HCT116 (cell line): Measurements from ENCODE around the gene ZNF236. TPM values are rescaled to one million over a fixed set of nuclear protein-coding genes. Genes with fewer than 3 reads are reported as not detected.

Experiments used
- ATAC-seq: fragments of 200-7000 bp; cut with Tn5 transposase; 2 replicates; pipeline ENCODE4 v1.9.1; 2020; ENCODE audit warnings: mild to moderate bottlenecking, moderate library complexity
- BruUV-seq: library from RNA; stranded (reverse); fragments of 400-500 nt; replicated peaks from 2 replicates; lab custom pipeline; 2021; lab: Mats Ljungman, UMichigan
- CTCF ChIA-PET: fragments of 300-600 bp; sonication (Branson Sonifier 250); formaldehyde crosslinking; loops from one replicate; lab custom pipeline; 2021; ENCODE audit warnings: antibody characterized with exemption; lab: Charles Lee
- POLR2A ChIA-PET: fragments of 300-600, 350-600 bp; sonication (Branson Sonifier 250); formaldehyde crosslinking; loops from one replicate; lab custom pipeline; 2021; ENCODE audit warnings: antibody characterized with exemption; lab: Charles Lee
- RAD21 ChIA-PET, 2 experiments: fragments of 300-600 bp; sonication (Branson Sonifier 250); formaldehyde crosslinking; loops; one replicate each; lab custom pipeline; 2023; ENCODE audit warnings: low total read pairs in 2 of 2; ENCODE audit not compliant: uncharacterized antibody in 2 of 2, unreplicated experiment in 2 of 2, low non-redundant PET in 1 of 2; lab: Charles Lee
- DNase-seq: peaks from one replicate; pipeline ENCODE4 v3.0.0-alpha.2; 2010; ENCODE audit warnings: low read depth, low spot score
- H2AFZ ChIP-seq: fragments of 200-600 bp; shearing (Covaris generic), sonication (generic); 2 replicates; pipeline ENCODE4 v1.6.1; 2017; ENCODE audit warnings: low read depth, mixed run types, mixed read lengths, antibody characterized with exemption, low read length; ENCODE audit not compliant: poor library complexity, severe bottlenecking
- H3K27ac ChIP-seq: 2 replicates; pipeline ENCODE4 v1.5.1; 2012; ENCODE audit warnings: low read depth, low read length
- H3K27me3 ChIP-seq: fragments of 200-600 bp; sonication (generic); 2 replicates; pipeline ENCODE4 v1.6.1; 2016; ENCODE audit warnings: mixed run types, low read length, mixed read lengths; ENCODE audit not compliant: insufficient read depth
- H3K36me3 ChIP-seq, 2 experiments: fragments of 200-500 bp in 1 of 2; fragments of 200-600 bp in 1 of 2; sonication (Bioruptor generic) in 1 of 2; sonication (generic) in 1 of 2; 2 replicates each; pipeline versions ENCODE4 v1.5.1 to v1.6.1; 2014 to 2016; ENCODE audit warnings: low read length in 2 of 2, inconsistent platforms in 1 of 2, mixed read lengths in 1 of 2, mixed run types in 1 of 2; ENCODE audit not compliant: insufficient read depth in 2 of 2, control insufficient read depth in 1 of 2
- H3K4me1 ChIP-seq, 2 experiments: fragments of 200-600 bp in 1 of 2; sonication (generic) in 1 of 2; 2 replicates each; pipeline versions ENCODE4 v1.5.1 to v1.6.1; 2012 to 2017; ENCODE audit warnings: low read length in 2 of 2, inconsistent platforms in 1 of 2, mild to moderate bottlenecking in 1 of 2, mixed read lengths in 1 of 2, mixed run types in 1 of 2, moderate library complexity in 1 of 2; ENCODE audit not compliant: insufficient read depth in 2 of 2, control insufficient read depth in 1 of 2
- H3K4me2 ChIP-seq: fragments of 200-600 bp; sonication (generic); 2 replicates; pipeline ENCODE4 v1.6.1; 2017; ENCODE audit warnings: mixed run types, low read length, mixed read lengths
- H3K4me3 ChIP-seq, 2 experiments: fragments of 200-600 bp in 1 of 2; sonication (generic) in 1 of 2; replicated peaks in 1 of 2; 2 replicates each; pipeline ENCODE4 v1.5.1; 2011 to 2016; ENCODE audit warnings: low read length in 2 of 2, control low read depth in 1 of 2, low read depth in 1 of 2, mild to moderate bottlenecking in 1 of 2, mixed read lengths in 1 of 2, mixed run types in 1 of 2
- H3K79me2 ChIP-seq: fragments of 200-600 bp; sonication (generic); 2 replicates; pipeline ENCODE4 v1.6.1; 2017; ENCODE audit warnings: mild to moderate bottlenecking, mixed run types, low read length, moderate library complexity, mixed read lengths; ENCODE audit not compliant: insufficient read depth
- H3K9ac ChIP-seq: fragments of 200-600 bp; sonication (generic); 2 replicates; pipeline ENCODE4 v1.6.1; 2016; ENCODE audit warnings: low read length, mixed read lengths
- H3K9me2 ChIP-seq: fragments of 200-600 bp; sonication (generic), shearing (Covaris generic); 2 replicates; pipeline ENCODE4 v1.6.1; 2017; ENCODE audit warnings: mixed run types, mild to moderate bottlenecking, moderate library complexity; ENCODE audit not compliant: insufficient read depth
- H3K9me3 ChIP-seq, 2 experiments: fragments of 200-500 bp in 1 of 2; fragments of 200-600 bp in 1 of 2; sonication (Bioruptor generic) in 1 of 2; sonication (generic) in 1 of 2; 2 replicates each; pipeline ENCODE4 v1.6.1; 2014 to 2017; ENCODE audit warnings: low read length in 2 of 2, mixed read lengths in 2 of 2, inconsistent platforms in 1 of 2, low read depth in 1 of 2, mild to moderate bottlenecking in 1 of 2, mixed run types in 1 of 2, moderate library complexity in 1 of 2; ENCODE audit not compliant: control insufficient read depth in 1 of 2, insufficient read depth in 1 of 2
- H4K20me1 ChIP-seq: fragments of 200-600 bp; sonication (generic), shearing (Covaris generic); 2 replicates; pipeline ENCODE4 v1.6.1; 2017; ENCODE audit warnings: mixed run types, mild to moderate bottlenecking, moderate library complexity; ENCODE audit not compliant: insufficient read depth
- ATF3 ChIP-seq: IDR thresholded peaks from 2 replicates; pipeline ENCODE4 v1.6.1; 2012
- CBX3 ChIP-seq: IDR thresholded peaks from 2 replicates; pipeline ENCODE4 v1.6.1; 2012; ENCODE audit warnings: low read depth
- CEBPB ChIP-seq: IDR thresholded peaks from 2 replicates; pipeline ENCODE4 v1.6.1; 2012; ENCODE audit warnings: low read depth
- EZH2 ChIP-seq: fragments of 200-600 bp; sonication (generic); IDR thresholded peaks from 2 replicates; pipeline ENCODE4 v1.6.1; 2017; ENCODE audit warnings: antibody characterized with exemption, mixed run types
- EZH2phosphoT487 ChIP-seq: fragments of 200-600 bp; IDR thresholded peaks from 2 replicates; pipeline ENCODE4 v1.6.1; 2018; ENCODE audit warnings: antibody characterized with exemption, borderline replicate concordance
- JUND ChIP-seq: IDR thresholded peaks from 2 replicates; pipeline ENCODE4 v1.6.1; 2012
- POLR2A ChIP-seq: IDR thresholded peaks from 2 replicates; pipeline ENCODE4 v1.7.0; 2011; ENCODE audit warnings: borderline replicate concordance; ENCODE audit not compliant: insufficient read depth, insufficient read length; ENCODE audit errors: extremely low read depth
- POLR2AphosphoS5 ChIP-seq: IDR thresholded peaks from 2 replicates; pipeline ENCODE4 v1.6.1; 2011; ENCODE audit warnings: mild to moderate bottlenecking, low read depth, low read length, moderate library complexity
- RAD21 ChIP-seq: IDR thresholded peaks from 2 replicates; pipeline ENCODE4 v1.6.1; 2012; ENCODE audit warnings: low read depth, mild to moderate bottlenecking
- REST ChIP-seq: IDR thresholded peaks from 2 replicates; pipeline ENCODE4 v1.6.1; 2012; ENCODE audit warnings: low read depth
- SIN3A ChIP-seq: IDR thresholded peaks from 2 replicates; pipeline ENCODE4 v1.6.1; 2012; ENCODE audit warnings: low read depth
- SP1 ChIP-seq: IDR thresholded peaks from 2 replicates; pipeline ENCODE4 v1.6.1; 2012; ENCODE audit warnings: low read depth
- SRF ChIP-seq: IDR thresholded peaks from 2 replicates; pipeline ENCODE4 v1.6.1; 2012; ENCODE audit warnings: low read depth
- TCF7L2 ChIP-seq: IDR thresholded peaks from 2 replicates; pipeline ENCODE4 v1.7.0; 2011; ENCODE audit warnings: borderline replicate concordance, inconsistent platforms; ENCODE audit not compliant: insufficient read depth, insufficient read length; ENCODE audit errors: extremely low read depth
- YY1 ChIP-seq: IDR thresholded peaks from 2 replicates; pipeline ENCODE4 v1.6.1; 2011; ENCODE audit warnings: low read length, low read depth, moderate library complexity, mild to moderate bottlenecking; ENCODE audit not compliant: insufficient replicate concordance; ENCODE audit errors: extremely low read depth
- ZNF274 ChIP-seq: fragments of 200-500 bp; sonication (Bioruptor generic); IDR thresholded peaks from 2 replicates; pipeline ENCODE4 v1.6.1; 2014; ENCODE audit warnings: mild to moderate bottlenecking, low read depth, low read length, inconsistent platforms
- intact Hi-C: fragments of 100-400 bp; cut with micrococcal nuclease; formaldehyde crosslinking; loops from 2 replicates; pipeline ENCODE4 v1.10.0; 2022
- total RNA-seq: library from RNA; stranded (reverse); gene quantifications from one replicate; pipeline ENCODE4 v1.2.1, GENCODE V29; 2021; ENCODE audit not compliant: unreplicated experiment

The ZNF236 gene
- total RNA-seq, 1 experiment from 2014 or later, result 15.0 TPM

DNA sequence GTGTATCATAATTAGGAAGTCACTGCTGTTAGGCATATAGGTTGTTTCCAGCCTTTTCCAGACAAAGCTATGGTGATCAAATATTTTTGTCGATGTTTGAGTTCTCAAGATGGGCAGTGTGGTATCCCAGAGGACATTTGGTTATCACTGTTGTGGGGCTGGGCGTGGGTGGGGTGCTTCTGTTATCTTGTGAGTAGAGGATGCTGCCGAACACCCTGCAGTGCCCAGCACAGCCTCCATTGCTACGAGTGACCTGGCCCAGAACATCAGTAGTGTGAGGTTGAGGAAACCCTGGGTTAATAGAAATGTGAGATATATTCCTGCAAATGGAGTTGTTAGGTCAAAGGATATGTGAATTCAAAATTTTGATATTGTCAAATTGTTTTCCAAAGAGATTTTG lies 33.2 kb downstream of the ZNF236 start:
- ChIA-PET POLR2A (no interaction called here), RAD21 (no interaction called here), CTCF (no interaction called here)
- Histone ChIP-seq H3K4me1 (no peaks in the 10 kb centered on the region), H3K4me3 (no peak overlapping the region), H3K36me3 (peaks cover 0 to 7% of the 10 kb centered on the region in 2 experiments; a peak in 1 of 4 replicates), H2AFZ (no peak overlapping the region), H3K79me2 (no peaks in the 10 kb centered on the region), H4K20me1 (no peaks in the 10 kb centered on the region), H3K27me3 (no peaks in the 10 kb centered on the region), H3K9me3 (no peaks in the 10 kb centered on the region), H3K9me2 (no peaks in the 10 kb centered on the region), H3K27ac (no peak overlapping the region), H3K4me2 (no peak overlapping the region), H3K9ac (no peak overlapping the region)
- intact Hi-C loops, result no loop called here
- no TSS peak for BruUV-seq
- TF ChIP-seq CEBPB (no peak), JUND (no peak), EZH2 (no peak), EZH2phosphoT487 (no peak), REST (no peak), SIN3A (no peak), SP1 (no peak)
- ATAC-seq (no peak), DNase-seq (no peak)

DNA sequence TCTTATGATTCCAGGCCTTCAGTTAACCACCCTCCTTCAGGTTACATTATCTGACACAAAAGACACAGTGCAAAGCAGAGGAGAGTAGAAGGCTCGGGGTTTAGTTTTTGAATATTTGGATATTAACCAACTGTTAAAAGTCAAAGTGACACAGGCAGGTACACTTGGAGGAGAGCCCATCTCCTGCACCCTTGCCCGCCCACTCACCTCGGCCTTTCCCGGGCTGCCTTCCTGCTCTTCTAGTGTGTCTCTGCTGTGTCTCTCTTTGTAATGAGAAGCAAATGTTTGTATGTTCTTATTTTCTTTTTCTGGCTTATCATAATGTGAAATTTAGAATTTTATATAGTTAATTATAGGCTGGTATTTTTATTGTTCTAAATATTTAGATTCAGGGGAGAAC lies 35.1 kb downstream of the ZNF236 start:
- Histone ChIP-seq H3K36me3 (no peaks in the 10 kb centered on the region), H3K79me2 (no peaks in the 10 kb centered on the region), H3K4me1 (no peaks in the 10 kb centered on the region), H3K27ac (no peak overlapping the region), H3K4me3 (no peak overlapping the region), H2AFZ (no peak overlapping the region), H3K9me3 (no peaks in the 10 kb centered on the region), H3K4me2 (no peak overlapping the region), H3K9me2 (no peaks in the 10 kb centered on the region), H4K20me1 (no peaks in the 10 kb centered on the region), H3K9ac (no peak overlapping the region), H3K27me3 (no peaks in the 10 kb centered on the region)
- ChIA-PET POLR2A (no interaction called here), CTCF (no interaction called here), RAD21 (no interaction called here)
- intact Hi-C loops, result no loop called here
- ATAC-seq (no peak), DNase-seq (no peak)
- BruUV-seq, result no TSS peak
- TF ChIP-seq ATF3 (no peak), JUND (no peak), EZH2 (no peak), RAD21 (no peak), POLR2A (no peak), CBX3 (no peak), POLR2AphosphoS5 (no peak), SRF (no peak), YY1 (no peak), EZH2phosphoT487 (no peak), SIN3A (no peak), ZNF274 (no peak), TCF7L2 (no peak)
